MCF 10A (cell line): Measurements from ENCODE around the gene CELSR1. TPM values are rescaled to one million over a fixed set of nuclear protein-coding genes. Genes with fewer than 3 reads are reported as not detected.

Experiments
- BruUV-seq: library from RNA; stranded (reverse); fragments of 400-500 nt; replicated peaks from 2 replicates; lab custom pipeline; 2021; lab: Mats Ljungman, UMichigan
- CTCF ChIA-PET: fragments of 300-600 bp; sonication (Branson Sonifier 250); formaldehyde crosslinking; extraction: SDS; loops from one replicate; lab custom pipeline; 2021; ENCODE audit warnings: antibody characterized with exemption, inconsistent platforms; lab: Yijun Ruan, JAX
- POLR2A ChIA-PET: fragments of 300-600, 350-650 bp; sonication (Branson Sonifier 250); formaldehyde crosslinking; extraction: SDS; loops from one replicate; lab custom pipeline; 2020; ENCODE audit warnings: antibody characterized with exemption, inconsistent platforms; lab: Yijun Ruan, JAX
- DNase-seq: peaks from one replicate; pipeline ENCODE4 v3.0.0-alpha.2; 2018; ENCODE audit not compliant: unreplicated experiment
- H3K27ac Mint-ChIP-seq: one replicate; pipeline ENCODE4 v1.8.0; 2022; ENCODE audit warnings: mild to moderate bottlenecking, low read depth, mixed read lengths; ENCODE audit not compliant: unreplicated experiment
- H3K27me3 Mint-ChIP-seq: one replicate; pipeline ENCODE4 v1.8.0; 2022; ENCODE audit warnings: mixed read lengths; ENCODE audit not compliant: insufficient read depth, unreplicated experiment
- H3K36me3 Mint-ChIP-seq: one replicate; pipeline ENCODE4 v1.8.0; 2022; ENCODE audit warnings: mild to moderate bottlenecking, moderate library complexity, mixed read lengths; ENCODE audit not compliant: insufficient read depth, unreplicated experiment
- H3K4me1 Mint-ChIP-seq: one replicate; pipeline ENCODE4 v1.8.0; 2022; ENCODE audit warnings: mixed read lengths; ENCODE audit not compliant: insufficient read depth, unreplicated experiment
- H3K4me3 Mint-ChIP-seq: one replicate; pipeline ENCODE4 v1.8.0; 2022; ENCODE audit warnings: mild to moderate bottlenecking, moderate library complexity, mixed read lengths; ENCODE audit not compliant: unreplicated experiment
- H3K9me3 Mint-ChIP-seq: one replicate; pipeline ENCODE4 v1.8.0; 2022; ENCODE audit warnings: mixed read lengths; ENCODE audit not compliant: unreplicated experiment
- intact Hi-C: fragments of 100-400 bp; cut with micrococcal nuclease; formaldehyde crosslinking; loops from 2 replicates; pipeline ENCODE4 v1.14.1; 2022
- total RNA-seq: library from RNA; stranded (reverse); gene quantifications from 2 replicates; pipeline ENCODE4 v1.2.3, GENCODE V29; 2022
- TF ChIP-seq, protein P1 (sequence below): fragments of 200-600 bp; IDR thresholded peaks from one replicate; pipeline ENCODE4 v1.8.0; 2022; ENCODE audit warnings: antibody characterized with exemption, mild to moderate bottlenecking; ENCODE audit not compliant: unreplicated experiment

CELSR1 gene
- total RNA-seq, 1 experiment from 2014 or later: 49.1 TPM

DNA sequence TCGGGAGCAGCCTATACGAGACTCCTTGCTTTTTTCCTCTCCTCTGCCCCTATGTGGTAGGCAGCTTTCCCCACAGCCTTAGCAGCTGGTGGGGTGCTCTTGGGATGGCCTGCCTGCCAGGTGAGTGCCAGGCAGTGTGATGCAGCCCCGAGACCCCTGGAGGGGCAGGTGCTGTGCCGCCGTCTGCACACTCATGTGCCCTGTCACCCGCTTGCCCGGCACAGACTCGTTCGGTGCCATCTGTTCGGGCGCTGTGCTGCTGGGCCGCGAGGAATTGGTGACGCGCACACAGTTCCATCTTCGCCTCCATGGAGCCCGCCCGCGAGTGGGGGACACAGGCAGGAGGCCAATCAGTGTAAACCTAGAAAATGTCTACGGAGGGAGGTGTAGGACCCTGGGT is 186.8 kb downstream of the CELSR1 start:
- CTCF ChIA-PET: interaction anchor here (1.9 kb wide), 1 partner anchor 191 kb away, joined by 6 read pairs; no protein-coding TSS in a partner anchor

DNA sequence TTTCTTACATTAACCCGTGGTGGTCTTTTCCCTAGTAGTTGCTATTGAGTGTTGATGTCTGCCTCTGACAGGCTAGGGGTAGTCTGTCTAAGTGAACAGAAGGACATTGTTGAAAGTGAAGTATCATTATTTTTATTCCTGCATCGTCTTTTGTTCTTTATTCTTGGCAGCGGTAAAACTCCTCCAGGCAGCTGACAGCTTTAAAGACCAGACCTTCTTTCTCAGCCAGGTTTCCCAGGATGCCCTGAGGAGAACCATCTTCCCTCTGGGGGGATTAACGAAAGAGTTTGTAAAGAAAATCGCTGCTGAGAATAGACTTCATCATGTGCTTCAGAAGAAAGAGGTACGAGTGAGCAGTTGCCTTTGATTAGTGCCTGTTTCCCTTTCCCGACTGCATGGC is 187.3 kb downstream of the CELSR1 start:
- Mint-ChIP-seq H3K9me3 (no peaks in the 10 kb centered on the region), H3K4me1 (peaks cover 10% of the 10 kb centered on the region), H3K27me3 (no peaks in the 10 kb centered on the region), H3K27ac (no peak overlapping the region), H3K36me3 (peaks cover 80% of the 10 kb centered on the region), H3K4me3 (no peak overlapping the region)
- no TSS peak for BruUV-seq
- DNase-seq: no peak
- TF ChIP-seq, protein P1, sequence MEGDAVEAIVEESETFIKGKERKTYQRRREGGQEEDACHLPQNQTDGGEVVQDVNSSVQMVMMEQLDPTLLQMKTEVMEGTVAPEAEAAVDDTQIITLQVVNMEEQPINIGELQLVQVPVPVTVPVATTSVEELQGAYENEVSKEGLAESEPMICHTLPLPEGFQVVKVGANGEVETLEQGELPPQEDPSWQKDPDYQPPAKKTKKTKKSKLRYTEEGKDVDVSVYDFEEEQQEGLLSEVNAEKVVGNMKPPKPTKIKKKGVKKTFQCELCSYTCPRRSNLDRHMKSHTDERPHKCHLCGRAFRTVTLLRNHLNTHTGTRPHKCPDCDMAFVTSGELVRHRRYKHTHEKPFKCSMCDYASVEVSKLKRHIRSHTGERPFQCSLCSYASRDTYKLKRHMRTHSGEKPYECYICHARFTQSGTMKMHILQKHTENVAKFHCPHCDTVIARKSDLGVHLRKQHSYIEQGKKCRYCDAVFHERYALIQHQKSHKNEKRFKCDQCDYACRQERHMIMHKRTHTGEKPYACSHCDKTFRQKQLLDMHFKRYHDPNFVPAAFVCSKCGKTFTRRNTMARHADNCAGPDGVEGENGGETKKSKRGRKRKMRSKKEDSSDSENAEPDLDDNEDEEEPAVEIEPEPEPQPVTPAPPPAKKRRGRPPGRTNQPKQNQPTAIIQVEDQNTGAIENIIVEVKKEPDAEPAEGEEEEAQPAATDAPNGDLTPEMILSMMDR: no peak
- ChIA-PET CTCF (interaction anchor here (0.8 to 1.9 kb wide), 2 partner anchors 150 to 192 kb away, joined by 3 to 6 read pairs; no protein-coding TSS in a partner anchor), POLR2A (interaction anchor here (1.3 kb wide), 1 partner anchor 14 kb away, joined by 8 read pairs; no protein-coding TSS in a partner anchor)
- intact Hi-C loops: no loop called here

More for the DNA sequence above, 186.8 kb downstream of the CELSR1 start:
- TF ChIP-seq, protein P1: no peak
- POLR2A ChIA-PET: interaction anchor here (1.3 kb wide), 1 partner anchor 14 kb away, joined by 8 read pairs; no protein-coding TSS in a partner anchor
- Mint-ChIP-seq H3K36me3 (peaks cover 79% of the 10 kb centered on the region), H3K27me3 (no peaks in the 10 kb centered on the region), H3K27ac (no peak overlapping the region), H3K4me3 (no peak overlapping the region), H3K4me1 (peaks cover 15% of the 10 kb centered on the region), H3K9me3 (no peaks in the 10 kb centered on the region)
- intact Hi-C loops: no loop called here
- BruUV-seq: no TSS peak
- no peak for DNase-seq

DNA sequence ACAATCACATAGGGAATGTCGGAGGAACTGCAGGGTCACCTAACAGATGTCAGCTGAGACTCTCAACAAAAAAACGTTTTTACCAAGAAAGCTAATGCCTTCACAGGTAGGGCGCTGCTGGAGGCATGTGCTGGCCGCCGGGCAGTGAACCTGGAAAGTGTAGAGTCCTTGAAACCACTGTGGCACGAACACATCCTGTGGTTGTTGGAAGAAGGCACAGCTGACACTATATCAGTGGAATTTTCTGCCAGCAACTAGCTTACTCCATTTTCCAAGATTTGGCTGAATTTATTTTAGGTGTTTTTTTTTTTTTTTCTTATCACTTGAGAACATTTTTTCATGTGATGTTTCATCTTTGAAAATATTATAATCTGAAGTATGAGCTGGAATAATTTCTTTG is 187.7 kb downstream of the CELSR1 start:
- POLR2A ChIA-PET: interaction anchor here (0.6 to 1.3 kb wide), 3 partner anchors 13 to 93 kb away, joined by 3 to 8 read pairs (median 4); no protein-coding TSS in a partner anchor
- H3K9me3 Mint-ChIP-seq: no peaks in the 10 kb centered on the region
- H3K27ac Mint-ChIP-seq: no peak overlapping the region
- H3K4me3 Mint-ChIP-seq: no peak overlapping the region
- BruUV-seq: no TSS peak
- H3K4me1 Mint-ChIP-seq: peaks cover 10% of the 10 kb centered on the region
- CTCF ChIA-PET: interaction anchor here (0.6 to 1.9 kb wide), 3 partner anchors 151 to 199 kb away, joined by 3 to 6 read pairs (median 4); no protein-coding TSS in a partner anchor
- intact Hi-C loops: no loop called here
- H3K36me3 Mint-ChIP-seq: peaks cover 83% of the 10 kb centered on the region
- DNase-seq: no peak
- H3K27me3 Mint-ChIP-seq: no peaks in the 10 kb centered on the region
- TF ChIP-seq, protein P1: no peak

DNA sequence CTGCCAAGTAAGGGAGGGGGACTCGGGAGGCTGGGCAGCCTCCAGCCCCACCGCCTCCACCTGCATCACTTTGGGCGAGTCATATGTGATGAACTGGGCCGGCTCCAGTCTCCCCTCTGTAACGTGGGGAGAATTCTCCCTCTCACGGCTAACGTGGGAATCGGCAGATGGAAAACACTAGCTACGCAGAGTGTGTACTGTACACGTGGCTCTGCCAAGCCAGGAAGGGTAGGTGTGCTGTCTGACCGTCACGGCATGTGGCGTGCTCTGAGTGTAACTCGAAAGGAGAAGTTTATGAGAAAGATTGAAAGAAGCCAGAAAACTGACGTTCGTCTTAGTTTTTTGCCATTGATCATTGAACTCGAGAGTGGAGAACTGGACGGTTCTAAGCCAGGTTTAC is 188.2 kb downstream of the CELSR1 start:
- intact Hi-C loops: no loop called here
- Mint-ChIP-seq H3K36me3 (peaks cover 87% of the 10 kb centered on the region), H3K4me1 (peaks cover 10% of the 10 kb centered on the region), H3K27me3 (no peaks in the 10 kb centered on the region), H3K27ac (no peak overlapping the region), H3K9me3 (no peaks in the 10 kb centered on the region), H3K4me3 (no peak overlapping the region)
- no peak for DNase-seq
- BruUV-seq: no TSS peak
- ChIA-PET CTCF (interaction anchor here (0.6 to 1.9 kb wide), 3 partner anchors 151 to 199 kb away, joined by 3 to 6 read pairs (median 4); no protein-coding TSS in a partner anchor), POLR2A (interaction anchor here (0.6 to 1.3 kb wide), 3 partner anchors 13 to 93 kb away, joined by 3 to 8 read pairs (median 4); no protein-coding TSS in a partner anchor)
- TF ChIP-seq, protein P1: no peak
